M059J (cell line): ENCODE data around the gene MFSD11. TPM values are rescaled to one million over a fixed set of nuclear protein-coding genes. Genes with fewer than 3 reads are reported as not detected.
"Not testable (repeated sequence)": the region's sequence is repeated elsewhere in the genome, so short reads cannot be mapped to it uniquely, and the experiment has no call there.

Experiments used
- DNase-seq: peaks from one replicate; pipeline ENCODE4 v3.0.0-alpha.2; 2012; ENCODE audit warnings: low read depth
- total RNA-seq: library from RNA; depleted of rRNA; stranded (reverse); fragments of >200 nt; shearing (Covaris generic); gene quantifications from 2 replicates; pipeline ENCODE4 v1.2.3, GENCODE V29; 2014

MFSD11 gene
- total RNA-seq, 1 experiment from 2014 or later: 16.4 TPM

DNA sequence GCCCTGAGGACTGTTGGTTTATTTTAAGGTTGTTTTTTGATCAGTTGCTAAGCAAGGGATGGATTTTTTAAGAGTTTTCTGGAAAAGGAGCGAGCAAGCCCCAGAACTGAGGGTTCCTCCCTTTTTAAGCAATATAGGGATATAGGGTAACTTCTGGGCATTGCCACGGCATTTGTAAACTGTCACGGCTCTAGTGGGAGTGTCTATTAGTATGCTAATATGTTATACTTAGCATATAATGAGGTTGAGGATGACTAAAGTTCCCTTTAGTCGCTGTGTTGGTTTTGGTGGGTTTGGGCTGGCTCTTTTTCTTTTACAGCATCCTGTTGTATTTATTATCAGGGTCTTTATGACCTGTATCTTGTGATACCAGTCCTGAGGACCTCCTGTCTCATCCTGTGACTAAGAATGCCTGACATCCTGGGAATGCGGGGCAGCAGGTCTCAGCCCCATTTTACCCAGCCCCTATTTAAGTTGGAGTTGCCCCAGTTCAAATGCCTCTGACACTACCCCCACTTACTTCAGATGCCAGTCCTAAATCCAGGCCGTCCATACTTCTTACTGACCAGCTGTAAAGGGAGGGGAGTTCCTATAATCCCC is 59.4 kb downstream of the MFSD11 start:
- DNase-seq: no peak

DNA sequence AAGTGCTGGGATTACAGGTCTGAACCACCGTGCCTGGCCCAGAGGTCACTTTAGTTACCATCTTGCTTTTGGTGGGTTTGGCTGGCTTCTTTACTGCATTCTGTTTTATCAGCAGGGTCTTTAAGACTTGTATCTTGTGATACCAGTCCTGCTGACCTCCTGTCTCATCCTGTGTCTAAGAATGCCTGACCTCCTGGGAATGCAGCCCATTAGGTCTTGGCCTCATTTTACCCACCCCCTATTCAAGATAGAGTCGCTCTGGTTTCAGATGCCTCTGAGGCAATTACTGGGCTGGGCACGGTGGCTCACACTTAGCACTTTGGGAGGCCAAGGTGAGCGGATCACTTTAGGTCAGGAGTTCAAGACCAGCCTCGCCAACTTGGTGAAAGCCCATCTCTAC is 63.8 kb downstream of the MFSD11 start:
- no peak for DNase-seq

DNA sequence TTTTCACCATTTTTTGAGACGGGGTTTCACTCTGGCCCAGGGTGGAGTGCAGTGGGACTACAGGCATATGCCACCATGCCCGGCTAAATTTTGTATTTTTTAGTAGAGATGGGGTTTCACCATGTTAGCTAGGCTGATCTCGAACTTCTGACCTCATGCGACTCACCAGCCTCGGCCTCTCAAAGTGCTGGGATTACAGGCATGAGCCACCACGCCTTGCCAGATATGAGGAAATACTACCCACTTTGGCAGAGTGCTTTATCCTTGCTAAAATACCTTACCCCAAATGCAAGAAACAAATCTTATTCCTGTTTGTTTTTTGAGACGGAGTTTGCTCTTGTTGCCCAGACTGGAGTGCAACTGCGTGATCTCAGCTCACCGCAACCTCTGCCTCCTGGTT is 67.4 kb downstream of the MFSD11 start:
- DNase-seq: peak; percentile 40

DNA sequence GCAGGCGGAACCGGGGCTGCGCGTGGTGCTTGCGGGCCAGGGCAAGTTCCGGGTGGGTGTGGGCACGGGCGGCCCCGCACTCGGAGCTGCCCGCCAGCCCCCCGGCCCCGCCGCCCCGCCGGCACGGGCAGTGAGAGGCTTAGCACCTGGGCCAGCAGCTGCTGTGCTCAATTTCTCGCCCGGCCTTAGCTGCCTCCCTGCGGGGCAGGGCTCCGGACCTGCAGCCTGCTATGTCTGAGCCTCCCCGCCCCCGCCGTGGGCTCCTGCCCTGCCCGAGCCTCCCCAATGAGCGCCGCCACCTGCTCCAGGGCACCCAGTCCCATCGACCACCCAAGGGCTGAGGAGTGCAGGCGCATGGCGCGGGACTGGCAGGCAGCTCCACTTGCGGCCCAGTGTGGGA is 68.2 kb downstream of the MFSD11 start:
- not testable (repeated sequence) for DNase-seq

DNA sequence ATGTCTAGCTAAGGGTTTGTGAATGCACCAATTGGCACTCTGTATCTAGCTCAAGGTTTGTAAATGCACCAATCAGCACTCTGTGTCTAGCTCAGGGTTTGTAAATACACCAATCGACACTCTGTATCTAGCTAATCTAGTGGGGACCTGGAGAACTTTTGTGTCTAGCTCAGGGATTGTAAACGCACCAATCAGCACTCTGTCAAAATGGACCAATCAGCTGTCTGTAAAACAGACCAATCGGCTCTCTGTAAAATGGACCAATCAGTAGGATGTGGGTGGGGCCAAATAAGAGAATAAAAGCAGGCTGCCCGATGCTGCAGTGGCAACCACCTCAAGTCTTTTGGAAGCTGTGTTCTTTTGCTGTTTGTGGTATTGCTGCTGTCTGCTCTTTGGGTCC is 68.8 kb downstream of the MFSD11 start:
- DNase-seq: not testable (repeated sequence)

DNA sequence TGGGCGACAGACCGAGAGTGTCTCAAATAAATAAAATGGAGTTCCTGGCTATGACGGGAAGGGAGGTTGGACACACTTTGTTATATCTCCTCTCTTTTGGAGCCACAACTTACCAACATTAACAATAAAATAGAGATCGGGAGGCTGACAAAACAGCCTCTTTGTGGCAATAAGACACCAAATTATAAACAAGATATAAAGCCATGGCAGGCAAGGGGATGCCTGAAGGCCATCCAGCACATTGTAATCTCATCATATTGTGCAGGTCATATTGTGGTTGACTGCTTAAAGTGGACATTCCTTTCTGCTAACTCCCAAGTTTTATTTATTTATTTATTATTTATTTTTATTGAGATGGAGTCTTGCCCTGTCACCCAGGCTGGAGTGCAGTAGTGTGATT is 70.4 kb downstream of the MFSD11 start:
- DNase-seq: peak; percentile 62

DNA sequence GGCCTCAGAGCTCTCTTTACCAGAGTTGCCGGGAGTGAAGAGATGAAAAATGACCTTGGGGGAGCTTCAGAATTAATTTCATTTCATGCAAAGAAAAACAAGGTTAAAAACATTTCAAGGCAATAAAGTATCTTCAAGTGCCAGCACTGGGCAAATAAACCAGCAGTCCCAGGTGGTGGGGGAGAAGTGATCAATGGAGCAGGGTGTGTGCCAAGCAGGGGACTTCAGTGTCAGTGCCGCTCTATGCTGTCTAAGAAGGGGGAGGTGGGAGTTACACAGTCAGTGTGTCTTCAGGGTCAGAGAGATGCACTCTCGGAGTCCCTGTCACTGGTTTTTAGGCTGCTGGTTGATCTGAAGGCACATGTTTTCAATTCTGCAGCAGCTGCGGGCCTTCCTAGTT is 73.0 kb downstream of the MFSD11 start:
- DNase-seq: no peak

DNA sequence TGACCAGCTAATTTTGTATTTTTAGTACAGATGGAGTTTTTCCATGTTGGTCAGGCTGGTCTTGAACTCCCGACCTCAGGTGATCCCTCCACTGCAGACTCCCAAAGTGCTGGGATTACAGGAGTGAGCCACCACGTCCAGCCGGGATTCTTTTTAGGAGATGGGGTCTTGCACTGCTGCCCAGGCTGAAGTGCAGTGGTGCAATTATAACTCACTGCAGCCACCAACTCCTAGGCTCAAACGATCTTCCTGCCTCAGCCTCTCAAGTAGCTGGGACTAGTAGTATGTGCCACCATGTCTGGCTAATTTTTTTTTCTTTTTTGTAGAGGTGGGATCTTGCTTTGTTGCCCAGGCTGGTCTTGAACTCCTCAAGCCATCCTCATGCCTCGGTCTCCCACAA is 73.9 kb downstream of the MFSD11 start:
- no peak for DNase-seq

- no peak for DNase-seq
Measured at GRCh38 chr17:76812263-76812662, 74.3 kb downstream of the MFSD11 start.

- no peak for DNase-seq
Measured at GRCh38 chr17:76812968-76813367, 75.0 kb downstream of the MFSD11 start.

GRCh38 chr17:76815907-76816589 is 78.1 kb downstream of the MFSD11 start:
- DNase-seq: not testable (repeated sequence)

DNA sequence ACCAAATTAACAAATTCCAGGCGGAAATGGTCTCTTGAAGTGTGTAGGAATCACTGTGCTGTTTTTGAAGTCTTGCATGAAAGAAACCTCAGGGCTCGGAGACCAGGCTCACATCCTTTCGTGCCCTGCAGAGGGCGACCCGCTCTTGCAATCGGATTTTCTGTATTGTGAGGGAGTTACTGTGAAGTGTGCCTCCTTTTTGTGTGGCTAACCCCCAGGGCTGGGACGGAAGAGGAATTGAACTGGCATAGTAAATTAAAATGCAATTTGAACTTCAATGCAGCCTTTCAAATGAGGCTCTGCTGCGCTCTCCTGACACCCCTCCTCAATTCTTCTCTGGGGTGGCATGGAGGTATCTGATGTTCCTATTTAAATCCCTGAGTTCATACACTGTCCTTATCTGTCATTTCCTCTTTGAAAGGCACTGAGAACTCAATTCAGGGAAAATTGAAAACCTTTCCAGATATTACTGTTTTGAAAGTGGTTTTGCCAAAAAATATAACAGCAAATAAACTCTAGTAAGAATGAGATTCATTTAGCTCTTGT is 78.7 kb downstream of the MFSD11 start:
- peak; percentile 59 for DNase-seq

- peak; percentile 28 for DNase-seq
Measured at GRCh38 chr17:76820039-76820438, 82.1 kb downstream of the MFSD11 start.

GRCh38 chr17:76820561-76820960 is 82.6 kb downstream of the MFSD11 start:
- DNase-seq: no peak

DNA sequence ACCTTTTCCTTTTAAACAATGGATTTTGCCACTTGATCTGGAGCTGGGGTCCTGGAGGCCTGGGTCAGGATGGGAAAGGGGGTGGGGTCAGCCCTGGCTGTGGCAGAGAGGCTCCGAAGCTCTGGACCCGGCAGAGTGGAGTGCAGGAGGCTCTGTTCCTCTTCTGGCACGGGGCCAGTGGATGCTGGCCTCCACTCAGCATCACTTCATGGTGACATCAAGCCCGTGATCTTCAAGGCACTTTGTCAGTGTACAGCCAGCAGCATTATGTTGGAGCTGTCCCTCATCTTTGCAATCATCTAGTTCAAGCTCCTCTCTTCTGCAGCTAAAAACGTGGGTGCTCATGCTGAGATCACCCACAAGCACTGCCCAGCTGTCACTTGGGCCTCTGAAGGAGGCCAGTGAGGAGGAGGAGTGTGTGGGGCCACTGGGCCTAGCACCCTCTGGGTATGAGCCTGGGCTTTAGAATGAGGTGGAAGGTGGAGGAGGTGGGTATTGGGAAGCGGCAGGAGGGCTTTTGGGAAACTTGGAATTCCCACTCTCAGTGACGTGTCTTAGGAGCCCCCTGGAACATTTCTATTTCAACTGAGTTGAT is 84.4 kb downstream of the MFSD11 start:
- DNase-seq: no peak

DNA sequence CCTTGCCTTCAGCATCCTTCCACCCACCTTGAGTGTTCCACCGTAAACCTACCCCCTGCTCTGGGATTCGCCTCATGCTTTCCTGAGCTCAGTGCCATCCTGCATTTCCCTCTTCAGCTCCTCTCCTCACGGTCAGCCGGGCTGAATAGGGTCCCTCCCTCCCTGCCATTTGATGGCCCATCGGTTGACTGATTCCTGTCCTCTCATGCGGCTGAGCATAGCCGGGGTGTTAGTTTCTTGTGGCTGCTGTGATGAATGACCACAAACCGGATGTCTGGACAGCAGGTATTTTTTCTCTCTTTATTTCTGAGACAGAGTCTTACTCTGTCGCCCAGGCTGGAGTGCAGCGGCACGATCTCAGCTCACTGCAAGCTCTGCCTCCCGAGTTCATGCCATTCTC is 86.2 kb downstream of the MFSD11 start:
- DNase-seq: peak; percentile 27

- no peak for DNase-seq
Measured at GRCh38 chr17:76826330-76827068, 88.6 kb downstream of the MFSD11 start.

GRCh38 chr17:76827736-76828135 is 89.8 kb downstream of the MFSD11 start:
- DNase-seq: peak; percentile 65
